HTR-8/SVneo (cell line): ENCODE results near the gene SIGLEC1.

Experiments used
- DNase-seq: peaks from one replicate; pipeline ENCODE4 v3.0.0; 2011; ENCODE audit warnings: low spot score, mixed read lengths; ENCODE audit not compliant: insufficient read length
- FAIRE-seq: peaks from 2 replicates; lab custom pipeline; 2011; peaks lifted over from hg19 to GRCh38; lab: Jason Lieb, UNC

SIGLEC1 gene

GRCh38 chr20:3702611-3703391 is 9.6 kb downstream of the SIGLEC1 start:
- no peak for DNase-seq
- FAIRE-seq: no peak

- FAIRE-seq (peak; percentile 4), DNase-seq (no peak)
These were observed 11.1 kb downstream of the SIGLEC1 start for GRCh38 chr20:3701061-3701998.

GRCh38 chr20:3699037-3699436 is 13.4 kb downstream of the SIGLEC1 start:
- no peak for FAIRE-seq
- DNase-seq: no peak

GRCh38 chr20:3698591-3699001 is 13.8 kb downstream of the SIGLEC1 start:
- no peak for FAIRE-seq
- DNase-seq: no peak

GRCh38 chr20:3697588-3698305 is 14.7 kb downstream of the SIGLEC1 start:
- no peak for FAIRE-seq
- no peak for DNase-seq

- DNase-seq (no peak), FAIRE-seq (no peak)
These were observed 15.4 kb downstream of the SIGLEC1 start for GRCh38 chr20:3696745-3697587.

DNA sequence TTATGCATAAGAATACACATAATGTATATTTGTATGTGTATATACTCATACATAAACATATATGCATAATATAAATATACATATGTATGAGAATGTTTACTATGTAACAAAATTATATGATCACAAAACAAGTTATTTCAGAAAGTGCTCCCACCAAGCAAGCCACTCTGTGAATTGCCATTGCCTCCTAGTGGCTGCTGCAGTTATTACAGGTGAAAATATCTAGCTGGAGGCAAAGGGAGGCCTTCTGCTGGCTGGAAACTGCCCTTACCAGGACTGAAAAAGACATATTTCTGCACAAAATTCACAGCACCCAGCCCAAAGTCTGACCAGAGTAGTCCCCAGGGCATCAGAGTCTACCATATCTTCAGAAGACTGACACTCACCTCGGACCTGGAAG is 16.2 kb downstream of the SIGLEC1 start:
- FAIRE-seq (no peak), DNase-seq (no peak)

- DNase-seq (no peak), FAIRE-seq (no peak)
These were observed 17.5 kb downstream of the SIGLEC1 start for GRCh38 chr20:3694864-3695263.

DNA sequence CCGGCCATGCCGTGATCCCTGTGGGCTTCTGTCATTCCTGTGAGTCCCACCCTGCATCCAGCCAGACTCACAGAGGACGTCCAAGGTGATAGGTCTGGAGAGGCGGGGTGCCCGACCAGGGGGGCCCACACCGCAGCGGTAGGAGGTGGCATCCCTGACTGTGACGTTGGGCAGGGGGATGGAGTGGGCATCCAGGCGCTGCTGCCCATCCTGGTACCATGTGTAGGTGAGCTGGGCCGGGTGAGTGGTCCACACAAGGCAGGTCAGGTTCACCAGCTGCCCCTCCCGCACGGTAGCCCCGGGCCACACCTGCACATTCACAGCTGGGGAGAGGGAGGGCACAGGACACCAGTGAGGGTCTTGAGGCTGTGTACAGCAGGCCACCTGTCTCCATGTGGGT is 19.0 kb downstream of the SIGLEC1 start:
- DNase-seq (no peak), FAIRE-seq (no peak)

- DNase-seq: no peak
- no peak for FAIRE-seq
These were observed 19.6 kb downstream of the SIGLEC1 start for GRCh38 chr20:3692706-3693294.

DNA sequence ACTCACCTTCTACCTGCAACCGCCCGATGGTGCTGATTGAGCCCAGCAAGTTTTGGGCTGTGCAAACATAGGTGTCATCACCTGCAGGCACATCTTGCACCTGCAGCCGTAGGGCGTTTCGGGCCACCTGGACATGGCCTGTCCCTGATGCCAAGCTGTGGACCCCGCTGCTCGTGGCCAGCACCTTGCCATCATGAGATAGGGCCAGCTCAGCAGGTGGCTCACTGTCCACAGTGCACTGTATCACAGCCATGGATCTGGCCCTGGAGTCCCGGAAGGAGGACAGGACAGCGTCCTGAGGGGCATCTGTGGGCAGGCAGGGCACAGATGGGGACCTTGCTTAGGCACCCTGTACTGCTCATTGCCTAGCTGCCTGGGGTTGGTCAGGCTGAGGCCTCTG is 20.5 kb downstream of the SIGLEC1 start:
- FAIRE-seq: no peak

DNA sequence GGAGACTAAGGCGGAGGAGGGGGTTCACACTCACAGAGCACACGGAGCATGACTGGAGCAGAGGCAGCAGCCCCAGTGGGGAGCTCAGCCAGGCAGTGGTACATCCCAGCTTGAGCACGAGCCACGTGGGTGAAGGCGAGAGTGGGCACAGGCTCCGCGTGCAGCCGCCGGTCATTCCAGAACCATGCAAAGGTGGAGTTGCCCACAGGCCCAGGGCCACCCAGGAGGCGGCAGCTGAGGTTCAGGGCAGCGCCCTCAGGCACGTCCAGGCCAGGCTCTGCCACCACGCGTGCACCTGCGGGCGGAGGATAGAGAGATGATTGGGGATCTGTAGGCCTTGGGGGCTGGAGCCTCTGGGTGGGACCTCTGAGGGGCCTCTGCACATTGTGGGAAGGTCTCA is 21.1 kb downstream of the SIGLEC1 start:
- no peak for DNase-seq
- FAIRE-seq: no peak

More for the DNA sequence above, 20.5 kb downstream of the SIGLEC1 start:
- no peak for DNase-seq

- DNase-seq (no peak), FAIRE-seq (no peak)
These were observed 22.0 kb downstream of the SIGLEC1 start for GRCh38 chr20:3690413-3690812.

GRCh38 chr20:3689978-3690377 is 22.4 kb downstream of the SIGLEC1 start:
- FAIRE-seq (no peak), DNase-seq (no peak)

- DNase-seq (peak; percentile 61), FAIRE-seq (no peak)
These were observed 24.7 kb downstream of the SIGLEC1 start for GRCh38 chr20:3687655-3688054.

GRCh38 chr20:3686867-3687321 is 25.5 kb downstream of the SIGLEC1 start:
- DNase-seq: peak; percentile 56
- peak; percentile 81 for FAIRE-seq

GRCh38 chr20:3686421-3686820 is 26.0 kb downstream of the SIGLEC1 start:
- peak; percentile 9 for FAIRE-seq

DNA sequence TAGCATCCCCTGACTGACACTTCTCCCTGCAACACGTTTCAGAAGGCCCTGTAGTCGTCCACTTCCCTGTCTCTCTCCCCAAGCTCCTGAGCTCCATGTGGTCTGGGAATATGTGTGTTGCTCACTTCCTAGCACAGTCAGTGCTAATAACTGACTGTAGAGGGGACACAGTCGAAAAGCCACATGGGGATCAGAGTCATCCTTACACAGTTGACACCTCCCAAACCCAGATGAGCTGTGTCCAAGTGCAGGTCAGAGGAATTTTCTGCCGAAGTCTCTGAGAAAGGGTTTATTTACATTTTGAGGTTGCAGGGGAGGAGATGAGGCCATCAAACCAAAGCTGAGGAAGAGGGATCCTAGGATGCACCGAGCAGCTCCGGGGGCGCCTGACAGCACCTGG is 27.1 kb downstream of the SIGLEC1 start:
- DNase-seq (no peak), FAIRE-seq (no peak)

More at GRCh38 chr20:3686421-3686820, 26.0 kb downstream of the SIGLEC1 start:
- no peak for DNase-seq
